B cell (primary cell): ENCODE data around the gene SPPL3. TPM values are rescaled to one million over a fixed set of nuclear protein-coding genes. Genes with fewer than 3 reads are reported as not detected.

Experiments used
- ATAC-seq: fragments of 200-7000 bp; cut with Tn5 transposase; one replicate; pipeline ENCODE4 v1.10.0; 2021; ENCODE audit warnings: low read depth, mild to moderate bottlenecking, moderate number of reproducible peaks, moderate library complexity
- CTCF ChIA-PET: fragments of 350-600 bp; sonication (Branson Sonifier 250); formaldehyde crosslinking; loops from one replicate; lab custom pipeline; 2021; ENCODE audit warnings: antibody characterized with exemption, inconsistent platforms; lab: Charles Lee
- POLR2A ChIA-PET: fragments of 350-600 bp; sonication (Branson Sonifier 250); formaldehyde crosslinking; loops from one replicate; lab custom pipeline; 2021; ENCODE audit warnings: antibody characterized with exemption; lab: Charles Lee
- DNase-seq: peaks from one replicate; pipeline ENCODE4 v3.0.0; 2013
- H2AFZ ChIP-seq: 2 replicates; pipeline ENCODE4 v1.6.1; 2012; ENCODE audit warnings: mild to moderate bottlenecking, low read depth, low read length; ENCODE audit not compliant: insufficient read depth, poor library complexity, severe bottlenecking
- H3K27ac ChIP-seq, 2 donors: 1 replicate in 1 of 2; 2 replicates in 1 of 2; pipeline ENCODE4 v1.5.1; 2012 to 2013; ENCODE audit warnings: low read length in 2 of 2, mild to moderate bottlenecking in 2 of 2, moderate library complexity in 1 of 2
- H3K27me3 ChIP-seq, 4 experiments: fragments of 200-600 bp in 1 of 4; sonication (generic) in 1 of 4; replicated peaks in 1 of 4; 1 replicate in 2 of 4; 2 replicates in 2 of 4; pipeline versions ENCODE4 v1.6.1 to v1.7.0; 2013 to 2016; ENCODE audit warnings: low read length in 3 of 4, mild to moderate bottlenecking in 2 of 4, mixed read lengths in 1 of 4, moderate library complexity in 1 of 4; ENCODE audit not compliant: insufficient read depth in 4 of 4, control insufficient read depth in 3 of 4; ENCODE audit errors: control extremely low read depth in 1 of 4
- H3K36me3 ChIP-seq, 2 experiments: replicated peaks in 1 of 2; 1 replicate in 1 of 2; 2 replicates in 1 of 2; pipeline versions ENCODE4 v1.6.1 to v1.7.1; 2013; ENCODE audit warnings: low read length in 1 of 2; ENCODE audit not compliant: insufficient read depth in 2 of 2, control insufficient read depth in 1 of 2; ENCODE audit errors: control extremely low read depth in 1 of 2, extremely low read depth in 1 of 2
- H3K4me1 ChIP-seq, 2 donors: fragments of 200-600 bp in 1 of 2; sonication (generic) in 1 of 2; 1 replicate in 1 of 2; 2 replicates in 1 of 2; pipeline versions ENCODE4 v1.5.1 to v1.6.1; 2013 to 2017; ENCODE audit warnings: low read length in 2 of 2; ENCODE audit not compliant: control insufficient read depth in 2 of 2, insufficient read depth in 2 of 2
- H3K4me2 ChIP-seq: replicated peaks from 2 replicates; pipeline ENCODE3; 2012; ENCODE audit warnings: mild to moderate bottlenecking, low read depth, low read length; ENCODE audit not compliant: poor library complexity, severe bottlenecking
- H3K4me3 ChIP-seq, 5 experiments: fragments of 200-600 bp in 1 of 5; sonication (generic) in 1 of 5; 1 replicate in 3 of 5; 2 replicates in 2 of 5; pipeline versions ENCODE4 v1.5.1 to v1.7.0; 2011 to 2016; ENCODE audit warnings: low read length in 4 of 5, mild to moderate bottlenecking in 4 of 5, low read depth in 2 of 5, control low read depth in 1 of 5, moderate library complexity in 1 of 5; ENCODE audit not compliant: insufficient read depth in 1 of 5; ENCODE audit errors: control extremely low read depth in 1 of 5, extremely low read depth in 1 of 5
- H3K79me2 ChIP-seq: fragments of 200-600 bp; sonication (generic); one replicate; pipeline ENCODE4 v1.6.0; 2016; ENCODE audit warnings: low read length; ENCODE audit not compliant: control insufficient read depth, insufficient read depth
- H3K9ac ChIP-seq: fragments of 200-600 bp; sonication (generic); 2 replicates; pipeline ENCODE4 v1.6.1; 2017; ENCODE audit warnings: mild to moderate bottlenecking, low read length, moderate library complexity
- H3K9me3 ChIP-seq, 3 donors: one replicate each; pipeline versions ENCODE4 v1.6.1 to v1.7.1; 2013; ENCODE audit warnings: low read length in 2 of 3; ENCODE audit not compliant: control insufficient read depth in 2 of 3, insufficient read depth in 1 of 3; ENCODE audit errors: control extremely low read depth in 1 of 3
- H4K20me1 ChIP-seq: 2 replicates; pipeline ENCODE4 v1.6.0; 2012; ENCODE audit warnings: mild to moderate bottlenecking, low read length; ENCODE audit not compliant: insufficient read depth, control insufficient read depth, poor library complexity, severe bottlenecking
- H3K27ac Mint-ChIP-seq: one replicate; pipeline ENCODE4 v1.8.0; 2021; ENCODE audit warnings: mixed read lengths
- H3K27me3 Mint-ChIP-seq: one replicate; pipeline ENCODE4 v1.8.0; 2021; ENCODE audit warnings: mixed read lengths
- H3K4me1 Mint-ChIP-seq: one replicate; pipeline ENCODE4 v1.8.0; 2021; ENCODE audit warnings: mixed read lengths
- H3K4me3 Mint-ChIP-seq: one replicate; pipeline ENCODE4 v1.8.0; 2021; ENCODE audit warnings: mixed read lengths
- H3K9me3 Mint-ChIP-seq: one replicate; pipeline ENCODE4 v1.8.0; 2022; ENCODE audit warnings: mixed read lengths; ENCODE audit not compliant: insufficient read depth
- EZH2 ChIP-seq: IDR thresholded peaks from 2 replicates; pipeline ENCODE4 v1.6.1; 2012; ENCODE audit warnings: borderline replicate concordance, low read depth, mild to moderate bottlenecking, moderate library complexity, low read length; ENCODE audit not compliant: insufficient read depth, poor library complexity, severe bottlenecking
- WGBS: methylation state at CpG from one replicate; pipeline ENCODE4 v1.1.5; 2013; ENCODE audit warnings: missing lambda C conversion rate; ENCODE audit not compliant: insufficient coverage; 5-methylcytosine and 5-hydroxymethylcytosine counted together
- intact Hi-C: fragments of 100-400 bp; cut with micrococcal nuclease; formaldehyde crosslinking; loops from one replicate; pipeline ENCODE4 v1.10.0; 2022
- polyA plus RNA-seq: library from polyadenylated mRNA; depleted of rRNA; stranded (reverse); fragments of >200 nt; gene quantifications from 2 replicates; pipeline ENCODE4 v1.2.3, GENCODE V29; 2012
- total RNA-seq, 2 donors: library from RNA; stranded (reverse); fragments of 120-200 nt in 1 of 2; gene quantifications; 1 replicate in 1 of 2; 2 replicates in 1 of 2; pipeline versions ENCODE4 v1.2.3 to v1.2.4, GENCODE V29; 2013 to 2022
- TF ChIP-seq, protein P1 (sequence below): fragments of 200-600 bp; IDR thresholded peaks from one replicate; pipeline ENCODE4 v1.8.0; 2022; ENCODE audit warnings: antibody characterized with exemption, mild to moderate bottlenecking

Gene SPPL3
- total and polyA plus RNA-seq, 2 donors (not counting 1 experiment from before 2014, with no cell fraction given): 12.3 to 43.6 TPM

DNA sequence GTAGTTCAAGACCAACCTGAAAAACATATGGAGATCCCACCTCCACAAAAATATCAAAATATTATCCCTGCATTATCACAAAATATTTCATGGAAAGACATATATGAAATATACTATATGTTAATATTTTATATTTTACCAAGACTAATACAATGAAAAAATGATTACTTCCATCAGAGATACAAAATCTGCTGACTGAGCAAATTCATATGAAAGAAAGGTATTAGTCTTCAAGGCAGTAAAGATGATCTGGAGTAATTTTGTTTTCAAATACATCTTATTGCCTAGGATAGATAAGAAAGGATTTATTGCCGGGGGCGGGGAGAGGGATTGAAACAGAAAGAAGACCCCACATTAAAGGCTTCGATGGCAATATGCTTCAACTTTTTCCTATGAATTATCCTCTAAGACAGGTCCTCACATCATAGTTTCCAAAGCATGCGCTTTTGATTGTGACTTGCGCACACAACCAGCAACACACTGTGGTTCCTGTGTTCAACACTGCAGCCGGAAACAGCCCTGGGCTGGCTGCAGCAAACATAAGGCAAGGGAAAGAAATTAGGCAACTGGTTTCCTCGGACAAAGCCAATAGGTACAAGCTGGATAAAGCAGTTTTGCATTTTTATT is 83.2 kb downstream of the SPPL3 start:
- CTCF ChIA-PET: no interaction called here
- Mint-ChIP-seq H3K4me3 (no peak overlapping the region), H3K27me3 (no peaks in the 10 kb centered on the region), H3K4me1 (peaks cover 35% of the 10 kb centered on the region), H3K9me3 (no peaks in the 10 kb centered on the region), H3K27ac (no peak overlapping the region)
- Histone ChIP-seq H3K79me2 (peaks cover 94% of the 10 kb centered on the region), H3K4me3 (no peak overlapping the region), H3K4me2 (no peak overlapping the region), H2AFZ (no peak overlapping the region), H3K27ac (no peak overlapping the region), H3K4me1 (no peaks in the 10 kb centered on the region), H4K20me1 (peaks cover 86% of the 10 kb centered on the region), H3K36me3 (peaks cover 0 to 2% of the 10 kb centered on the region in 2 experiments), H3K27me3 (no peaks in the 10 kb centered on the region), H3K9me3 (no peaks in the 10 kb centered on the region), H3K9ac (no peak overlapping the region)
- WGBS: 100% methylated on average over 3 of the region's 7 CpGs
- DNase-seq (no peak), ATAC-seq (no peak)
- intact Hi-C loops: loop anchor here (2.0 kb wide), 1 partner anchor 22 kb away; no protein-coding TSS in a partner anchor
- POLR2A ChIA-PET: no interaction called here
- no peak for TF ChIP-seq EZH2
- TF ChIP-seq, protein P1, sequence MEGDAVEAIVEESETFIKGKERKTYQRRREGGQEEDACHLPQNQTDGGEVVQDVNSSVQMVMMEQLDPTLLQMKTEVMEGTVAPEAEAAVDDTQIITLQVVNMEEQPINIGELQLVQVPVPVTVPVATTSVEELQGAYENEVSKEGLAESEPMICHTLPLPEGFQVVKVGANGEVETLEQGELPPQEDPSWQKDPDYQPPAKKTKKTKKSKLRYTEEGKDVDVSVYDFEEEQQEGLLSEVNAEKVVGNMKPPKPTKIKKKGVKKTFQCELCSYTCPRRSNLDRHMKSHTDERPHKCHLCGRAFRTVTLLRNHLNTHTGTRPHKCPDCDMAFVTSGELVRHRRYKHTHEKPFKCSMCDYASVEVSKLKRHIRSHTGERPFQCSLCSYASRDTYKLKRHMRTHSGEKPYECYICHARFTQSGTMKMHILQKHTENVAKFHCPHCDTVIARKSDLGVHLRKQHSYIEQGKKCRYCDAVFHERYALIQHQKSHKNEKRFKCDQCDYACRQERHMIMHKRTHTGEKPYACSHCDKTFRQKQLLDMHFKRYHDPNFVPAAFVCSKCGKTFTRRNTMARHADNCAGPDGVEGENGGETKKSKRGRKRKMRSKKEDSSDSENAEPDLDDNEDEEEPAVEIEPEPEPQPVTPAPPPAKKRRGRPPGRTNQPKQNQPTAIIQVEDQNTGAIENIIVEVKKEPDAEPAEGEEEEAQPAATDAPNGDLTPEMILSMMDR: no peak

DNA sequence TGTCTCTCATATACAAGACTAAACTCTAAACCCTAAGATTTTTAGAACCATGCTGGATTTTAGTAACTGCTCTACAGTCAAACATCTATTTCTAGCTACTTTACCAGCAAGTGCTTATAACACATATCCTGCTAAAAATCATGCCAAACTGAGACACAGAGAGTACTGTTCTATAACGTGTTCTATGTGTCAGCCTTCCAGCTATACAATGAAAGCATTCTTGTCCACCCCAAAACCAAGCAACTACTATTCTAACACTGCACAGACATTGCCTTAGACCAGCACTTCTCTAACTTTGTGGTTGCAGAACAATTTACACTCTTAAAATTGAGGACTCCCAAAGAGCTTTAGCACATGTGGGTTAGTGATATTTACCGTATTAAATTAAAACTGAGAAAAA is 85.7 kb downstream of the SPPL3 start:
- H2AFZ ChIP-seq: no peak overlapping the region
- H3K4me1 ChIP-seq: no peaks in the 10 kb centered on the region
- Mint-ChIP-seq H3K4me3 (no peak overlapping the region), H3K9me3 (no peaks in the 10 kb centered on the region), H3K27me3 (no peaks in the 10 kb centered on the region), H3K4me1 (peaks cover 36% of the 10 kb centered on the region), H3K27ac (no peak overlapping the region)
- H3K27me3 ChIP-seq: no peaks in the 10 kb centered on the region
- 100% methylated on average over 1 of the region's 2 CpGs for WGBS
- no peak overlapping the region for H3K9ac ChIP-seq
- H3K9me3 ChIP-seq: no peaks in the 10 kb centered on the region
- H3K4me2 ChIP-seq: no peak overlapping the region
- intact Hi-C loops: no loop called here
- peaks cover 0 to 2% of the 10 kb centered on the region in 2 experiments for H3K36me3 ChIP-seq
- no peak for DNase-seq
- peaks cover 87% of the 10 kb centered on the region for H3K79me2 ChIP-seq
- no peak overlapping the region for H3K27ac ChIP-seq
- H3K4me3 ChIP-seq: no peak overlapping the region
- ATAC-seq: no peak
- TF ChIP-seq EZH2: no peak
- TF ChIP-seq, protein P1: no peak
- POLR2A ChIA-PET: no interaction called here
- peaks cover 71% of the 10 kb centered on the region for H4K20me1 ChIP-seq
- CTCF ChIA-PET: interaction anchor here (1.1 to 1.4 kb wide), 2 partner anchors 10 to 154 kb away, joined by 3 read pairs; no protein-coding TSS in a partner anchor
